AG09309 (cell line): ENCODE data around the gene XKR7.

ENCODE experiments used
- DNase-seq: peaks from one replicate; pipeline ENCODE4 v3.0.0-alpha.2; 2010; ENCODE audit warnings: low read depth
- H3K4me3 ChIP-seq: 2 replicates; pipeline ENCODE4 v1.5.1; 2011; ENCODE audit warnings: mild to moderate bottlenecking, low read depth, low read length, moderate library complexity; ENCODE audit not compliant: control insufficient read depth
- TF ChIP-seq, protein P1 (sequence below): IDR thresholded peaks from 2 replicates; pipeline ENCODE4 v1.5.1; 2011; ENCODE audit warnings: mild to moderate bottlenecking, low read depth, low read length, inconsistent platforms; ENCODE audit not compliant: insufficient read depth, control insufficient read depth; ENCODE audit errors: missing control alignments

The XKR7 gene

DNA sequence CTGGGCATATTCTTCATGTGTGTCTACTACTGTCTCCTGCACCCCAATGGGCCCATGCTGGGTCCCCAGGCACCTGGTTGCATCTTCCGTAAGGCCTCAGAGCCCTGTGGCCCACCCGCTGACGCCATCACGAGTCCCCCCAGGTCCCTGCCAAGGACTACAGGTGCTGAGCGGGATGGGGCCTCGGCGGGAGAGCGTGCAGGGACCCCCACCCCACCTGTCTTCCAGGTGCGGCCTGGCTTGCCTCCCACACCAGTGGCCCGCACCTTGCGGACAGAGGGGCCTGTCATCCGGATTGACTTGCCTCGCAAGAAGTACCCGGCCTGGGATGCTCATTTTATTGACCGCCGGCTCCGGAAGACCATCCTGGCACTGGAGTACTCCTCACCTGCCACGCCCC lies 29.0 kb downstream of the XKR7 start:
- TF ChIP-seq, protein P1, sequence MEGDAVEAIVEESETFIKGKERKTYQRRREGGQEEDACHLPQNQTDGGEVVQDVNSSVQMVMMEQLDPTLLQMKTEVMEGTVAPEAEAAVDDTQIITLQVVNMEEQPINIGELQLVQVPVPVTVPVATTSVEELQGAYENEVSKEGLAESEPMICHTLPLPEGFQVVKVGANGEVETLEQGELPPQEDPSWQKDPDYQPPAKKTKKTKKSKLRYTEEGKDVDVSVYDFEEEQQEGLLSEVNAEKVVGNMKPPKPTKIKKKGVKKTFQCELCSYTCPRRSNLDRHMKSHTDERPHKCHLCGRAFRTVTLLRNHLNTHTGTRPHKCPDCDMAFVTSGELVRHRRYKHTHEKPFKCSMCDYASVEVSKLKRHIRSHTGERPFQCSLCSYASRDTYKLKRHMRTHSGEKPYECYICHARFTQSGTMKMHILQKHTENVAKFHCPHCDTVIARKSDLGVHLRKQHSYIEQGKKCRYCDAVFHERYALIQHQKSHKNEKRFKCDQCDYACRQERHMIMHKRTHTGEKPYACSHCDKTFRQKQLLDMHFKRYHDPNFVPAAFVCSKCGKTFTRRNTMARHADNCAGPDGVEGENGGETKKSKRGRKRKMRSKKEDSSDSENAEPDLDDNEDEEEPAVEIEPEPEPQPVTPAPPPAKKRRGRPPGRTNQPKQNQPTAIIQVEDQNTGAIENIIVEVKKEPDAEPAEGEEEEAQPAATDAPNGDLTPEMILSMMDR: no peak
- DNase-seq: no peak
- no peak overlapping the region for H3K4me3 ChIP-seq

DNA sequence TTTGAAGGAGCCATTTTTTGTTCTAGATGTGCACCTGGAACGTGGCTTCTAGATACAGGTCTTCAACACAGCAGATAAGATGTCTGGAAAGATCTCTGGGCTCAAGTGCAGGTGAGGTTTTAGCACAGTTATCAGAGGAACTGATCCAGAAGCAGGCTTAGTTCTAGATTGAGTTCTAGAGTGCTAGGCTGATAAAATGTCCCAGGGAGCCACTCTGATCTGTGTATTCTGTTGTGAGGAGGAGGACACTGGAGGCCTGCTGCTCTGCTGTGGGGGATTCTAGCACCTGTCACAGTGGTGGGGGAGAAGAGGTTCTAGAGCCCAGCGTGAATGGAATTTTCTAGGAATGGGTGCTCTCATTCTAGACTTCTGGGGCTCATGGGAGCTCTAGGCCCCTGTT lies 30.3 kb downstream of the XKR7 start:
- TF ChIP-seq, protein P1: no peak
- no peak for DNase-seq
- no peak overlapping the region for H3K4me3 ChIP-seq

DNA sequence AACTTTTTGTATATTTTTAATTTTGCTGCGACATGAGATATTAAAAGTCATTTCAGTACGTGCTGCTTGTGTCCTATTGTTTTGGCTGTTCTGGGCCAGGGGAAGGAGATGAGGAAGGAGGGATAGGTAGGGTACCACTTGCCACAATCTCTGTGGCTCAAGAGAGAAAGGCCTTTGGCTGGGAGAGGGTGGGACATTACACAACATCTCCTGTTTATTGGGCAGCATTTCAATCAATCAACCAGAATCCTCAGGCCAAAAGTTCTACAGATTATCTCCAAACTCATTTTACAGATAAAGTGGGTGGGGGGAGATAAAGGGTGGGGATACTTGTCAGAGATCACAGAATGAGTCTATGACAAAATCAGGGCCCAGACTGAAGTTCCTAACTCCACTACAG lies 35.4 kb downstream of the XKR7 start:
- H3K4me3 ChIP-seq: no peak overlapping the region
- TF ChIP-seq, protein P1: no peak
- no peak for DNase-seq

DNA sequence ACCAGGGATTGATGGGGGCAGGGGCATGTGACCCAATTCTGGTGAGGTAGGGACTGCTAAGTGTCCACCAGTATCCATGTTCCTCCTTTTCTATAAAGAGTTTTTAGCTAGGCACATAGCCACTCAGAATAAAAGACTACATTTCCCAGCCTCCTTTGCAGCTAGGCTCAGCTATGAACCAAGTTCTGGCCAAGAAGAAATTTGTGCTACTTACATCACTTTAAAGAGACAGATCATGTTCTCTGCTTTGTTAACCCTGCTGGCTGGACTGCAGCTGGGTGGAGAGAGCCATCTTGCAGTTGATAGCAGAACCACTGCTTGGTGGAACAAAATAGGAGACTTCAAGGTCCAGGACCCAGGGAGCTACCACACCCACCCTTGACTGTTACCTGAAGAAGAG lies 37.0 kb downstream of the XKR7 start:
- no peak overlapping the region for H3K4me3 ChIP-seq
- no peak for DNase-seq
- TF ChIP-seq, protein P1: no peak

DNA sequence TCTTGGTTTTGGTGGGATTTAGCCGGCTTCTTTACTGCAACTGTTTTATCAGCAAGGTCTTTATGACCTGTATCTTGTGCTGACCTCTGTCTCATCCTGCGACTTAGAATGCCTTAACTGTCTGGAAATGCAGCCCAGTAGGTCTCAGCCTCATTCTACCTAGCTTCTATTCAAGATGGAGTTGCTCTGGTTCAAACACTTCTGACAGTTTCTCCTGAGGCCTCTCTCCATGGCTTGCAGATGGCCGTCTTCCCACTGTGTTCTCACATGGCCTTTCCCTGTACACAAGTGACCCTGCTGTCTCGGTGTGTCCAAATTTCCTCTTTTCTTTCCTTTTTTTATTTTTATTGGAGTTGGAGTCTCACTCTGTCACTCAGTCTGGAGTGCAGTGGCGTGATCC lies 38.1 kb downstream of the XKR7 start:
- no peak for DNase-seq
- TF ChIP-seq, protein P1: no peak
- no peak overlapping the region for H3K4me3 ChIP-seq

DNA sequence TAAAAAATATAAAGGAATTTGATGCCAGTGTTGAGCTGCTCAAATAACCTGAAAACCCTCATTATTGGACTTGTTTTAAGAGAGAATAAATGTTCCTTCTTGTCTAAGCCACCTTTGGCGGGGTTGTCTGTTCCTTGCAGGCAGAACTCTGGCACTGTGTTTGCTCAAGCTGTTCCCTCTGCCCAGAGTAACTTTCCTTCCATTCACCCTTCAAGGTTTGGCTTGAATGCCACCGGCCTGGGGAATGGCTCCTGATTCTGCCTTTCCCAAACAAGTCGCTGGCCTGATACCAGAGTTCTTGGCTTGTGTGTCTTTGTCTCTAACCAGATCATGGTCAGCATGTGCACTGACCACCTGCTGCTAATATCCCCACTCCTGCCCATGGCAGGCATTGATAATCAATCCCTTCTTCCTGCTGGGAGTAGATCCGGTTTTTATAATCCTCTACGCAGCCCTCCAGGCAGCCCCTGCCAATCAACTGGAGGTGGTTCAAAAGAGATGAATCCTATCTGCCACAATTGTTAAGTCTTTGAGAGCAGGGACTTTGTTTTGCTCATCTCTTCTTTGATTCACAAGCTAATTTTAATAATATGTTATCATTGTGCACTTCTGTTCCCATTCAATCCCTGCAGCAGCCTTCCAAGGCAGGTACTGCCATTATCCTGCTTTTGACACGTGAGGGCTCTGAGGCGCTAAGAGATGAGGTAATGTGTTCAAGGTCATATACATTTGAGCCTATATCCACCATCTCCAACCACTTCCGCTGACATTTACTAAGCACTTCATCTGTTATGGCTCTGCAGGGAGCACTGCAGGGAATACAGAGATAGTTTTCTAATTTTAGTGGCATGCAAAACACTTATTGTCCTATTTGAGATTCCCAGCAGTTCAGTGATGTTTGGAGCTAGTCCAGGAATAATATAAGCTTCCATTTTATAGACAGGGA lies 39.2 kb downstream of the XKR7 start:
- H3K4me3 ChIP-seq: no peak overlapping the region
- TF ChIP-seq, protein P1: no peak
- no peak for DNase-seq
